Transverse colon (tissue), 4 donors: ENCODE measurements around the gene EPN2.

Experiments used
- CTCF ChIP-seq, 5 experiments: fragments of 200-600 bp in 3 of 5; fragments of 450-650 bp in 2 of 5; sonication (generic) in 3 of 5; IDR thresholded peaks; 1 replicate in 2 of 5; 2 replicates in 3 of 5; pipeline ENCODE4 v1.5.1; 2016 to 2017; ENCODE audit warnings: antibody characterized with exemption in 5 of 5, inconsistent platforms in 3 of 5, mild to moderate bottlenecking in 2 of 5, moderate library complexity in 1 of 5
- EP300 ChIP-seq: sonication (generic); formaldehyde crosslinking; IDR thresholded peaks from one replicate; pipeline ENCODE4 v1.6.1; 2017; ENCODE audit warnings: antibody characterized with exemption, low read depth
- POLR2A ChIP-seq: fragments of 450-650 bp; IDR thresholded peaks from one replicate; pipeline ENCODE4 v1.6.1; 2016; ENCODE audit warnings: antibody characterized with exemption, mild to moderate bottlenecking, moderate library complexity
- POLR2AphosphoS5 ChIP-seq, 3 donors: sonication (generic); formaldehyde crosslinking; IDR thresholded peaks; one replicate each; pipeline ENCODE4 v1.6.1; 2016; ENCODE audit warnings: antibody characterized with exemption in 3 of 3

GRCh38 chr17:19255279-19255678 lies 18.1 kb downstream of the EPN2 start:
- no peak for TF ChIP-seq CTCF (IDR thresholded peaks at IDR 0.05)
- TF ChIP-seq POLR2A = no peak
- no peak for TF ChIP-seq POLR2AphosphoS5 (IDR thresholded peaks at IDR 0.05)
- TF ChIP-seq EP300 = no peak
